Measurements from ENCODE around the gene DAAM2. TPM values are rescaled to one million over a fixed set of nuclear protein-coding genes. Genes with fewer than 3 reads are reported as not detected.

Gene DAAM2
- total RNA-seq, 1 donor from 2014 or later = 31.8 TPM

GRCh38 chr6:39841291-39841690, 49.1 kb downstream of the DAAM2 start:
- no peak overlapping the region for H3K4me3 ChIP-seq (ENCODE audit: low read length in 3 of 3)
- H3K36me3 ChIP-seq (ENCODE audit: control insufficient read depth in 3 of 3, insufficient read depth in 3 of 3, low read length in 3 of 3) = peaks cover 0 to 4% (median 0%) of the 10 kb centered on the region in 3 donors
- no peaks in the 10 kb centered on the region for H3K27me3 ChIP-seq (ENCODE audit: control insufficient read depth in 3 of 3, insufficient read depth in 3 of 3, low read length in 3 of 3)
- H3K9me3 ChIP-seq (ENCODE audit: control insufficient read depth in 3 of 3, low read length in 3 of 3) = no peaks in the 10 kb centered on the region
- no peak overlapping the region for H3K9ac ChIP-seq (ENCODE audit: low read depth in 1 of 3, low read length in 3 of 3)
- H3K27ac ChIP-seq (ENCODE audit: low read depth, low read length) = no peak overlapping the region
- peaks cover 18 to 34% (median 31%) of the 10 kb centered on the region in 3 donors for H3K4me1 ChIP-seq (ENCODE audit: control insufficient read depth in 3 of 3, insufficient read depth in 3 of 3, low read length in 3 of 3)

- Histone ChIP-seq H3K9ac (ENCODE audit: low read depth in 1 of 3, low read length in 3 of 3) (no peak overlapping the region), H3K27me3 (ENCODE audit: control insufficient read depth in 3 of 3, insufficient read depth in 3 of 3, low read length in 3 of 3) (no peaks in the 10 kb centered on the region), H3K9me3 (ENCODE audit: control insufficient read depth in 3 of 3, low read length in 3 of 3) (no peaks in the 10 kb centered on the region), H3K4me3 (ENCODE audit: low read length in 3 of 3) (no peak overlapping the region), H3K36me3 (ENCODE audit: control insufficient read depth in 3 of 3, insufficient read depth in 3 of 3, low read length in 3 of 3) (peaks cover 0 to 4% (median 0%) of the 10 kb centered on the region in 3 donors), H3K27ac (ENCODE audit: low read depth, low read length) (no peak overlapping the region), H3K4me1 (ENCODE audit: control insufficient read depth in 3 of 3, insufficient read depth in 3 of 3, low read length in 3 of 3) (peaks cover 11 to 30% (median 25%) of the 10 kb centered on the region in 3 donors)
These were observed 49.7 kb downstream of the DAAM2 start for GRCh38 chr6:39841923-39842322.

- H3K27me3 ChIP-seq (ENCODE audit: control insufficient read depth in 3 of 3, insufficient read depth in 3 of 3, low read length in 3 of 3) = no peaks in the 10 kb centered on the region
- no peak overlapping the region for H3K9ac ChIP-seq (ENCODE audit: low read depth in 1 of 3, low read length in 3 of 3)
- no peak overlapping the region for H3K4me3 ChIP-seq (ENCODE audit: low read length in 3 of 3)
- peaks cover 14 to 36% (median 35%) of the 10 kb centered on the region in 3 donors for H3K4me1 ChIP-seq (ENCODE audit: control insufficient read depth in 3 of 3, insufficient read depth in 3 of 3, low read length in 3 of 3)
- no peaks in the 10 kb centered on the region for H3K9me3 ChIP-seq (ENCODE audit: control insufficient read depth in 3 of 3, low read length in 3 of 3)
- no peak overlapping the region for H3K27ac ChIP-seq (ENCODE audit: low read depth, low read length)
- peaks cover 0 to 2% (median 0%) of the 10 kb centered on the region in 3 donors for H3K36me3 ChIP-seq (ENCODE audit: control insufficient read depth in 3 of 3, insufficient read depth in 3 of 3, low read length in 3 of 3)
These were observed 51.3 kb downstream of the DAAM2 start for GRCh38 chr6:39843305-39844020.

GRCh38 chr6:39844866-39845265, 52.7 kb downstream of the DAAM2 start:
- Histone ChIP-seq H3K27me3 (ENCODE audit: control insufficient read depth in 3 of 3, insufficient read depth in 3 of 3, low read length in 3 of 3) (no peaks in the 10 kb centered on the region), H3K9me3 (ENCODE audit: control insufficient read depth in 3 of 3, low read length in 3 of 3) (no peaks in the 10 kb centered on the region), H3K27ac (ENCODE audit: low read depth, low read length) (no peak overlapping the region), H3K9ac (ENCODE audit: low read depth in 1 of 3, low read length in 3 of 3) (no peak overlapping the region), H3K4me3 (ENCODE audit: low read length in 3 of 3) (no peak overlapping the region), H3K4me1 (ENCODE audit: control insufficient read depth in 3 of 3, insufficient read depth in 3 of 3, low read length in 3 of 3) (peaks cover 13 to 44% (median 36%) of the 10 kb centered on the region in 3 donors), H3K36me3 (ENCODE audit: control insufficient read depth in 3 of 3, insufficient read depth in 3 of 3, low read length in 3 of 3) (peaks cover 0 to 2% (median 0%) of the 10 kb centered on the region in 3 donors)

DNA sequence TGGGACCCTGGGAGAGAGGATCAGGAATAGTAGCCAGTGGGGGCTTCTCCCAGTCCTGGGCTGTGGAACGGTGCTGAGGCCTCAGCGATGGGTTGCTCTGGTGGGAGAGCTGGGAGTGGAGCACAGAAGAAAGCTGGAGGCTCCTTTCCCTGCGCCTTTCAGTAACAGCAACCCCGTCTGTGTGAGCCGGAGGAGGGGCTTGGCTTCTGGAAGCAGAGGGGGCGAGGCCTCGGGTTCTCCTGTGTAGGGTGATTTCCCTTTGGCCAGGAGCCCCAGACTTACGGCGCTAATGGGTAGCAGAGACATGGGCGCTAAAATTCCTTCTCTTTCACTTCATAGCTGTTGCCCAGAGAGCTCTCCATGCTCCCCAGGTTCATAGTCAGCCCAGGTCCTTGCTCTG, 55.0 kb downstream of the DAAM2 start:
- Histone ChIP-seq H3K9me3 (ENCODE audit: control insufficient read depth in 3 of 3, low read length in 3 of 3) (no peaks in the 10 kb centered on the region), H3K4me1 (ENCODE audit: control insufficient read depth in 3 of 3, insufficient read depth in 3 of 3, low read length in 3 of 3) (peaks cover 18 to 61% (median 41%) of the 10 kb centered on the region in 3 donors), H3K27ac (ENCODE audit: low read depth, low read length) (no peak overlapping the region), H3K9ac (ENCODE audit: low read depth in 1 of 3, low read length in 3 of 3) (no peak overlapping the region), H3K36me3 (ENCODE audit: control insufficient read depth in 3 of 3, insufficient read depth in 3 of 3, low read length in 3 of 3) (no peaks in the 10 kb centered on the region), H3K4me3 (ENCODE audit: low read length in 3 of 3) (no peak overlapping the region), H3K27me3 (ENCODE audit: control insufficient read depth in 3 of 3, insufficient read depth in 3 of 3, low read length in 3 of 3) (no peaks in the 10 kb centered on the region)

GRCh38 chr6:39848171-39848570, 56.0 kb downstream of the DAAM2 start:
- no peaks in the 10 kb centered on the region for H3K27me3 ChIP-seq (ENCODE audit: control insufficient read depth in 3 of 3, insufficient read depth in 3 of 3, low read length in 3 of 3)
- peaks cover 25 to 59% (median 46%) of the 10 kb centered on the region in 3 donors for H3K4me1 ChIP-seq (ENCODE audit: control insufficient read depth in 3 of 3, insufficient read depth in 3 of 3, low read length in 3 of 3)
- peak overlapping the region; percentile 26 for H3K27ac ChIP-seq (ENCODE audit: low read depth, low read length)
- no peaks in the 10 kb centered on the region for H3K36me3 ChIP-seq (ENCODE audit: control insufficient read depth in 3 of 3, insufficient read depth in 3 of 3, low read length in 3 of 3)
- H3K9ac ChIP-seq (ENCODE audit: low read depth in 1 of 3, low read length in 3 of 3) = no peak overlapping the region
- no peak overlapping the region for H3K4me3 ChIP-seq (ENCODE audit: low read length in 3 of 3)
- H3K9me3 ChIP-seq (ENCODE audit: control insufficient read depth in 3 of 3, low read length in 3 of 3) = no peaks in the 10 kb centered on the region

DNA sequence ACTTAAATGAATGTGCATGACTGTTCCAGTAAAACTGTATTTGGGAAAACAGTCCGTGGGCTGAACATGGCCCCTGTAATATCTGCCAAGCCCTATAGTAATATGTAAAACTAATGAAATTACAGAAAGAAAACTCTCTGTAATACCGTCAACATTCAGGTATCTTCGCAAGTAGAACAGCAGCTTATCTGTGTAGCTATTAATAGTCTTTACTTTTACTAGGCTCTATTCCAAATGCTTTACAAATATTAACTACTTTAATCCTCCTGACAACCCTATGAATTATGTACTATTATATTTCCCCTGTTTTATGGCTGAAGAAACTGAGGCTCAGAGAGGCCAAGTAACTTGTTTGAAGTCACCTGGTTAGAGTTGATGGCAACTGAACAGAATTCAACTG, 57.1 kb downstream of the DAAM2 start:
- Histone ChIP-seq H3K4me3 (ENCODE audit: low read length in 3 of 3) (no peak overlapping the region), H3K36me3 (ENCODE audit: control insufficient read depth in 3 of 3, insufficient read depth in 3 of 3, low read length in 3 of 3) (no peaks in the 10 kb centered on the region), H3K9me3 (ENCODE audit: control insufficient read depth in 3 of 3, low read length in 3 of 3) (no peaks in the 10 kb centered on the region), H3K27ac (ENCODE audit: low read depth, low read length) (no peak overlapping the region), H3K27me3 (ENCODE audit: control insufficient read depth in 3 of 3, insufficient read depth in 3 of 3, low read length in 3 of 3) (no peaks in the 10 kb centered on the region), H3K9ac (ENCODE audit: low read depth in 1 of 3, low read length in 3 of 3) (no peak overlapping the region), H3K4me1 (ENCODE audit: control insufficient read depth in 3 of 3, insufficient read depth in 3 of 3, low read length in 3 of 3) (peaks cover 21 to 51% (median 45%) of the 10 kb centered on the region in 3 donors)

- H3K4me1 ChIP-seq (ENCODE audit: control insufficient read depth in 3 of 3, insufficient read depth in 3 of 3, low read length in 3 of 3) = peaks cover 21 to 47% (median 45%) of the 10 kb centered on the region in 3 donors
These were observed 57.6 kb downstream of the DAAM2 start for GRCh38 chr6:39849764-39850163.

DNA sequence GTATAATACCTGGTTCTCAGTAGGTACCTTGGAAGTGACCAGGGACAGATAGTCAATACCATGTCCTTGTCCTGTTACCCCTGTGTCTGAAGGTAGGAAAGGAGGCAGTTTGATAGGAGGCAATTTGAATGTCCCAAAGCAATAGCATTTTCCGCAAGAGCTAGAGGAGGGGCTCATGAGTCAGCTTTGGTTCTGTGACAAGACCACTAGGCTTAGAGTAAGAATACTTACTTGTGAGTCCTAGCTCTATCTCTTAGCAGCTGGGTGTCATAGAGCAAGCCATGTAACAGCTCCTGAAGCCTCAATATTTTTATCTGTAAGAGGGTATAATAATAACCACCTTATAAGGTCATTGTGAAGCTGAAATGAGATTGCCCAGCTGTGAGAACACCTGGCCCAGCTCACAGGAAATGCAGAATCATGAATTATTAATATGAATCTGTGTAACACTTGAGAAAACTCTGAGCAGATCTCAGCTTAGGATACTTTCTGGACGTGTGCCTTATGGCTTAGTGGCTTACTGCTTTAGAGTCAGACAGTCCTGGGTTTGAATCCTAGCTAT, 58.6 kb downstream of the DAAM2 start:
- Histone ChIP-seq H3K9me3 (ENCODE audit: control insufficient read depth in 3 of 3, low read length in 3 of 3) (no peaks in the 10 kb centered on the region), H3K4me3 (ENCODE audit: low read length in 3 of 3) (no peak overlapping the region), H3K27me3 (ENCODE audit: control insufficient read depth in 3 of 3, insufficient read depth in 3 of 3, low read length in 3 of 3) (no peaks in the 10 kb centered on the region), H3K9ac (ENCODE audit: low read depth in 1 of 3, low read length in 3 of 3) (no peak overlapping the region), H3K4me1 (ENCODE audit: control insufficient read depth in 3 of 3, insufficient read depth in 3 of 3, low read length in 3 of 3) (peaks cover 21 to 45% (median 44%) of the 10 kb centered on the region in 3 donors), H3K36me3 (ENCODE audit: control insufficient read depth in 3 of 3, insufficient read depth in 3 of 3, low read length in 3 of 3) (no peaks in the 10 kb centered on the region), H3K27ac (ENCODE audit: low read depth, low read length) (peak overlapping the region; percentile 16)

More at GRCh38 chr6:39849764-39850163, 57.6 kb downstream of the DAAM2 start:
- Histone ChIP-seq H3K36me3 (ENCODE audit: control insufficient read depth in 3 of 3, insufficient read depth in 3 of 3, low read length in 3 of 3) (no peaks in the 10 kb centered on the region), H3K27ac (ENCODE audit: low read depth, low read length) (no peak overlapping the region), H3K27me3 (ENCODE audit: control insufficient read depth in 3 of 3, insufficient read depth in 3 of 3, low read length in 3 of 3) (no peaks in the 10 kb centered on the region), H3K4me3 (ENCODE audit: low read length in 3 of 3) (no peak overlapping the region), H3K9ac (ENCODE audit: low read depth in 1 of 3, low read length in 3 of 3) (no peak overlapping the region), H3K9me3 (ENCODE audit: control insufficient read depth in 3 of 3, low read length in 3 of 3) (no peaks in the 10 kb centered on the region)

DNA sequence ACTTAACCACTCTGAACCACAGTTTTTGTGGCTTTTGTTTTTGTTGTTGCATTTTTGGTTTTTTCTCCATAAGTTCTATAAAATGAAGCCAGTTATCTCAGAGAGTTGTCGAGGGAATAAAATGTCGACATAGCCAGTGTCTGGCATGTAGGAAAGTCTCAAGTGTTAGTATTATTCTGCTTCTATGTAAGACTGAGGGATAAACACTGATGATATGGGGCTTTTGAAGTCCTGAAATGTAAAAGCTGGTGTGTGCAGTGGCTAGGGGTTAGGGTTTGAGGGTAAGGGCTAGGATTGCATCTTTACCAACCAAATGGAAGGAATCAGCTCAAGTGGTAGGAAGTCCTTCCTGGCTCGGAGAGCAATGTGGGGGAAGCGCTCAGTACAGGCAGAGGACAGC, 59.2 kb downstream of the DAAM2 start:
- Histone ChIP-seq H3K9me3 (ENCODE audit: control insufficient read depth in 3 of 3, low read length in 3 of 3) (no peaks in the 10 kb centered on the region), H3K36me3 (ENCODE audit: control insufficient read depth in 3 of 3, insufficient read depth in 3 of 3, low read length in 3 of 3) (peaks cover 1 to 3% (median 1%) of the 10 kb centered on the region in 3 donors), H3K4me1 (ENCODE audit: control insufficient read depth in 3 of 3, insufficient read depth in 3 of 3, low read length in 3 of 3) (peaks cover 21 to 49% (median 44%) of the 10 kb centered on the region in 3 donors), H3K9ac (ENCODE audit: low read depth in 1 of 3, low read length in 3 of 3) (no peak overlapping the region), H3K4me3 (ENCODE audit: low read length in 3 of 3) (no peak overlapping the region), H3K27me3 (ENCODE audit: control insufficient read depth in 3 of 3, insufficient read depth in 3 of 3, low read length in 3 of 3) (no peaks in the 10 kb centered on the region), H3K27ac (ENCODE audit: low read depth, low read length) (no peak overlapping the region)
